Adrenal gland (tissue), 5 donors: ENCODE data around the gene SYT6.

ENCODE experiments used
- POLR2A ChIP-seq, 2 donors: fragments of 450-650 bp; IDR thresholded peaks; one replicate each; pipeline ENCODE4 v1.6.1; 2017; ENCODE audit warnings: antibody characterized with exemption in 2 of 2, mild to moderate bottlenecking in 2 of 2, moderate library complexity in 1 of 2
- TF ChIP-seq, protein P1 (sequence below), 6 experiments: fragments of 450-650 bp in 4 of 6; fragments of 200-600 bp in 2 of 6; sonication (generic) in 1 of 6; IDR thresholded peaks; 1 replicate in 5 of 6; 2 replicates in 1 of 6; pipeline versions ENCODE4 v1.5.1 to v1.8.0; 2016 to 2021; ENCODE audit warnings: antibody characterized with exemption in 6 of 6, mild to moderate bottlenecking in 2 of 6, moderate library complexity in 1 of 6
- donor health status: DM: no; HTN: no; CAD: no.

DNA sequence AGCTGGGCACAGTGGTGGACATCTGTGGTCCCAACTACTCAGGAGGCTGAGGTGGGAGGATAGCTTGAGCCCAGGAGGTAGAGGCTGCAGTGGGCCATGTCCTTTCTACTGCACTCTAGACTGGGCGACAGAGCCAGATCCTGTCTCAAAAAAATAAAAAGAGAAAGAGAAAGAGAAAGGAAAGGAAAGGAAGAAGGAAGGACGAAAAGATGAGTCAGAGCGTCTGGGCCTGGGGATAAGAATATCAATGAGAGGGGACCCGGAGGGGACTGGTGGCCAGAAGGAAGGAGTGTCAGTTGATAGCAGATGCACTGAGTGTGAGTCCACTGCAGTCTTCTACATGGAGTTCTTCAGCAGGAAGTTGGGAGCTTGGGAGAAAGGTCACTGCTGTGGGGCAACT is 75.6 kb downstream of the SYT6 start:
- TF ChIP-seq, protein P1, sequence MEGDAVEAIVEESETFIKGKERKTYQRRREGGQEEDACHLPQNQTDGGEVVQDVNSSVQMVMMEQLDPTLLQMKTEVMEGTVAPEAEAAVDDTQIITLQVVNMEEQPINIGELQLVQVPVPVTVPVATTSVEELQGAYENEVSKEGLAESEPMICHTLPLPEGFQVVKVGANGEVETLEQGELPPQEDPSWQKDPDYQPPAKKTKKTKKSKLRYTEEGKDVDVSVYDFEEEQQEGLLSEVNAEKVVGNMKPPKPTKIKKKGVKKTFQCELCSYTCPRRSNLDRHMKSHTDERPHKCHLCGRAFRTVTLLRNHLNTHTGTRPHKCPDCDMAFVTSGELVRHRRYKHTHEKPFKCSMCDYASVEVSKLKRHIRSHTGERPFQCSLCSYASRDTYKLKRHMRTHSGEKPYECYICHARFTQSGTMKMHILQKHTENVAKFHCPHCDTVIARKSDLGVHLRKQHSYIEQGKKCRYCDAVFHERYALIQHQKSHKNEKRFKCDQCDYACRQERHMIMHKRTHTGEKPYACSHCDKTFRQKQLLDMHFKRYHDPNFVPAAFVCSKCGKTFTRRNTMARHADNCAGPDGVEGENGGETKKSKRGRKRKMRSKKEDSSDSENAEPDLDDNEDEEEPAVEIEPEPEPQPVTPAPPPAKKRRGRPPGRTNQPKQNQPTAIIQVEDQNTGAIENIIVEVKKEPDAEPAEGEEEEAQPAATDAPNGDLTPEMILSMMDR (IDR thresholded peaks at IDR 0.05): no peak
- TF ChIP-seq POLR2A (IDR thresholded peaks at IDR 0.05): no peak
